Esophagus muscularis mucosa (tissue), 4 donors: ENCODE results near the gene NUPR2. TPM values are rescaled to one million over a fixed set of nuclear protein-coding genes. Genes with fewer than 3 reads are reported as not detected.
"Not testable (repeated sequence)": the region's sequence is repeated elsewhere in the genome, so short reads cannot be mapped to it uniquely, and the experiment has no call there.

Experiments used
- DNase-seq: peaks from one replicate; pipeline ENCODE4 v3.0.0-alpha.2; 2017; ENCODE audit errors: extremely low spot score
- H3K27ac ChIP-seq, 4 donors: fragments of 200-600 bp; sonication (generic); replicated peaks in 1 of 4; 1 replicate in 3 of 4; 2 replicates in 1 of 4; pipeline ENCODE4 v1.5.1; 2016 to 2019; ENCODE audit warnings: mild to moderate bottlenecking in 1 of 4
- H3K27me3 ChIP-seq, 4 donors: fragments of 200-600 bp; sonication (generic); one replicate each; pipeline versions ENCODE4 v1.5.1 to v1.6.0; 2016 to 2019
- H3K36me3 ChIP-seq, 4 donors: fragments of 200-600 bp; sonication (generic); one replicate each; pipeline ENCODE4 v1.5.1; 2016 to 2019
- H3K4me1 ChIP-seq, 4 donors: fragments of 200-600 bp; sonication (generic); one replicate each; pipeline ENCODE4 v1.5.1; 2016 to 2019
- H3K4me3 ChIP-seq, 4 donors: fragments of 200-600 bp; sonication (generic); 1 replicate in 2 of 4; 2 replicates in 2 of 4; pipeline ENCODE4 v1.5.1; 2016 to 2019; ENCODE audit warnings: mild to moderate bottlenecking in 4 of 4, moderate library complexity in 1 of 4
- H3K9me3 ChIP-seq, 4 donors: fragments of 200-600 bp; sonication (generic); 1 replicate in 3 of 4; 2 replicates in 1 of 4; pipeline ENCODE4 v1.5.1; 2016 to 2019
- CTCF ChIP-seq, 3 experiments: fragments of 200-600 bp in 2 of 3; fragments of 450-650 bp in 1 of 3; sonication (generic) in 2 of 3; IDR thresholded peaks; one replicate each; pipeline ENCODE4 v1.5.1; 2017 to 2019; ENCODE audit warnings: antibody characterized with exemption in 3 of 3, mild to moderate bottlenecking in 2 of 3, moderate library complexity in 1 of 3
- EP300 ChIP-seq: sonication (generic); formaldehyde crosslinking; IDR thresholded peaks from one replicate; pipeline ENCODE4 v1.6.1; 2017; ENCODE audit warnings: antibody characterized with exemption
- POLR2A ChIP-seq: fragments of 450-650 bp; IDR thresholded peaks from one replicate; pipeline ENCODE4 v1.6.1; 2017; ENCODE audit warnings: antibody characterized with exemption, moderate library complexity, mild to moderate bottlenecking, low read depth
- POLR2AphosphoS5 ChIP-seq, 2 donors: sonication (generic); formaldehyde crosslinking; IDR thresholded peaks; one replicate each; pipeline ENCODE4 v1.6.1; 2017; ENCODE audit warnings: antibody characterized with exemption in 2 of 2
- WGBS: methylation state at CpG from one replicate; pipeline ENCODE4 v1.1.5; 2018; 5-methylcytosine and 5-hydroxymethylcytosine counted together
- intact Hi-C: fragments of 100-400 bp; cut with DNase I; formaldehyde crosslinking; loops from one replicate; pipeline ENCODE4 v1.15.1; 2023
- total RNA-seq, 4 donors: library from RNA; depleted of rRNA; stranded (reverse); fragments of >200 nt; gene quantifications; one replicate each; pipeline versions ENCODE4 v1.1.0 to v1.2.1, GENCODE V29; 2016

The NUPR2 gene
- total RNA-seq: not detected

- Histone ChIP-seq H3K4me3 (peak within 1 kb of the TSS in 3 of 4 donors; percentile 16 to 19 (median 16)), H3K27ac (no peak within 1 kb of the TSS), H3K27me3 (peaks cover 0 to 39% (median 8%) of the 10 kb centered on the region in 4 donors), H3K9me3 (no peaks in the 10 kb centered on the region), H3K36me3 (no peaks in the 10 kb centered on the region), H3K4me1 (peaks cover 0 to 9% (median 8%) of the 10 kb centered on the region in 4 donors)
- no peak for DNase-seq
- intact Hi-C loops: no loop called here
- TF ChIP-seq EP300: no peak
- no peak for TF ChIP-seq POLR2AphosphoS5 (IDR thresholded peaks at IDR 0.05)
- no peak for TF ChIP-seq CTCF (IDR thresholded peaks at IDR 0.05)
- no peak for TF ChIP-seq POLR2A
- WGBS: 5% methylated on average over 25 of the region's 65 CpGs
Measured at GRCh38 chr7:56115852-56116538, at the start of gene NUPR2. Gene NUPR2 (minus strand): TSS chr7:56116417. CDS start chr7:56116314, 103 bp downstream.

- Histone ChIP-seq H3K36me3 (no peaks in the 10 kb centered on the region), H3K27ac (no peak overlapping the region), H3K4me1 (peaks cover 0 to 6% (median 4%) of the 10 kb centered on the region in 4 donors), H3K27me3 (no peaks in the 10 kb centered on the region), H3K9me3 (peaks cover 0 to 20% (median 0%) of the 10 kb centered on the region in 4 donors), H3K4me3 (no peak overlapping the region)
- WGBS: 0% methylated on average over 1 of the region's 1 CpG
- intact Hi-C loops: no loop called here
- TF ChIP-seq POLR2A (no peak), POLR2AphosphoS5 (IDR thresholded peaks at IDR 0.05) (no peak), EP300 (no peak), CTCF (IDR thresholded peaks at IDR 0.05) (no peak)
- no peak for DNase-seq
Measured at GRCh38 chr7:56157238-56157790, 41.1 kb upstream of the NUPR2 start.

- intact Hi-C loops, H3K27ac ChIP-seq, H3K27me3 ChIP-seq, H3K4me1 ChIP-seq, H3K36me3 ChIP-seq, H3K4me3 ChIP-seq, DNase-seq, H3K9me3 ChIP-seq: not testable (repeated sequence)
- WGBS: 57% methylated on average over 2 of the region's 2 CpGs
Measured at GRCh38 chr7:56131062-56131461, 14.8 kb upstream of the NUPR2 start.

GRCh38 chr7:56127241-56127975, 11.2 kb upstream of the NUPR2 start:
- Histone ChIP-seq H3K4me1 (peaks cover 0 to 11% (median 0%) of the 10 kb centered on the region in 4 donors), H3K27me3 (no peaks in the 10 kb centered on the region), H3K36me3 (no peaks in the 10 kb centered on the region), H3K27ac (no peak overlapping the region), H3K9me3 (no peaks in the 10 kb centered on the region), H3K4me3 (no peak overlapping the region)
- no peak for DNase-seq
- 65% methylated on average over 7 of the region's 7 CpGs for WGBS
- intact Hi-C loops: no loop called here
- TF ChIP-seq CTCF (IDR thresholded peaks at IDR 0.05) (no peak), EP300 (no peak), POLR2A (no peak), POLR2AphosphoS5 (IDR thresholded peaks at IDR 0.05) (no peak)

GRCh38 chr7:56125831-56126230, 9.6 kb upstream of the NUPR2 start:
- no peak overlapping the region for H3K4me3 ChIP-seq
- TF ChIP-seq POLR2A (no peak), EP300 (no peak), POLR2AphosphoS5 (IDR thresholded peaks at IDR 0.05) (no peak), CTCF (IDR thresholded peaks at IDR 0.05) (no peak)
- WGBS: 79% methylated on average over 8 of the region's 8 CpGs
- intact Hi-C loops: no loop called here
- H3K9me3 ChIP-seq: no peaks in the 10 kb centered on the region
- H3K36me3 ChIP-seq: no peaks in the 10 kb centered on the region
- H3K27me3 ChIP-seq: no peaks in the 10 kb centered on the region
- peaks cover 0 to 11% (median 0%) of the 10 kb centered on the region in 4 donors for H3K4me1 ChIP-seq
- DNase-seq: no peak
- H3K27ac ChIP-seq: no peak overlapping the region
